ENCODE data around the gene FMN2.
"Not testable (repeated sequence)": the region's sequence is repeated elsewhere in the genome, so short reads cannot be mapped to it uniquely, and the experiment has no call there.

GRCh38 chr1:240264494-240264893, 172.8 kb downstream of the FMN2 start:
- TF ChIP-seq, protein P1, sequence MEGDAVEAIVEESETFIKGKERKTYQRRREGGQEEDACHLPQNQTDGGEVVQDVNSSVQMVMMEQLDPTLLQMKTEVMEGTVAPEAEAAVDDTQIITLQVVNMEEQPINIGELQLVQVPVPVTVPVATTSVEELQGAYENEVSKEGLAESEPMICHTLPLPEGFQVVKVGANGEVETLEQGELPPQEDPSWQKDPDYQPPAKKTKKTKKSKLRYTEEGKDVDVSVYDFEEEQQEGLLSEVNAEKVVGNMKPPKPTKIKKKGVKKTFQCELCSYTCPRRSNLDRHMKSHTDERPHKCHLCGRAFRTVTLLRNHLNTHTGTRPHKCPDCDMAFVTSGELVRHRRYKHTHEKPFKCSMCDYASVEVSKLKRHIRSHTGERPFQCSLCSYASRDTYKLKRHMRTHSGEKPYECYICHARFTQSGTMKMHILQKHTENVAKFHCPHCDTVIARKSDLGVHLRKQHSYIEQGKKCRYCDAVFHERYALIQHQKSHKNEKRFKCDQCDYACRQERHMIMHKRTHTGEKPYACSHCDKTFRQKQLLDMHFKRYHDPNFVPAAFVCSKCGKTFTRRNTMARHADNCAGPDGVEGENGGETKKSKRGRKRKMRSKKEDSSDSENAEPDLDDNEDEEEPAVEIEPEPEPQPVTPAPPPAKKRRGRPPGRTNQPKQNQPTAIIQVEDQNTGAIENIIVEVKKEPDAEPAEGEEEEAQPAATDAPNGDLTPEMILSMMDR (IDR thresholded peaks at IDR 0.05), result not testable (repeated sequence)
- not testable (repeated sequence) for TF ChIP-seq EZH2 (IDR thresholded peaks at IDR 0.05)
